HG03175 (cell line): ENCODE results near the gene SUGCT.

Experiments
- ATAC-seq: cut with Tn5 transposase; IDR thresholded peaks from one replicate; pipeline ENCODE4 v1.9.1; 2021; ENCODE audit warnings: mild to moderate bottlenecking, moderate library complexity; ENCODE audit not compliant: unreplicated experiment

SUGCT gene

GRCh38 chr7:40839881-40840280 lies 705.1 kb downstream of the SUGCT start:
- no peak for ATAC-seq

DNA sequence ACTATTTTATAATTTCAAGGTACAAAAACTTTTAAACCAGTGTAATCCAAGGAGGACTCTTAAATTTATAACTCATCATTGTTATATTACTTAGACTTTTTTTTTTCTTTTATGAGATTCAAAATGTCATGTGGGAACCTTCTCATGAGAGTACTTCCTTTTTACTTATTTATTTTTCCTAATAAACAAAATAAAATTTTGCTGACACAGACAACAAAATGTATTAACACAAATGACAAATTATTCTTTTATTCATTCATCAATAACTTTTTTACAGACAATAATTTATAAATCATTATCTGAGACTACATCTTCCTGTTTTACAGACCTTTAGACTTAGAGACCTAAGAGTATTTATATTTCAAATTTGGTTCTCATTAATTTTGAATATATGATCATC lies 706.2 kb downstream of the SUGCT start:
- ATAC-seq: no peak

GRCh38 chr7:40842641-40843040 lies 707.8 kb downstream of the SUGCT start:
- ATAC-seq: no peak

DNA sequence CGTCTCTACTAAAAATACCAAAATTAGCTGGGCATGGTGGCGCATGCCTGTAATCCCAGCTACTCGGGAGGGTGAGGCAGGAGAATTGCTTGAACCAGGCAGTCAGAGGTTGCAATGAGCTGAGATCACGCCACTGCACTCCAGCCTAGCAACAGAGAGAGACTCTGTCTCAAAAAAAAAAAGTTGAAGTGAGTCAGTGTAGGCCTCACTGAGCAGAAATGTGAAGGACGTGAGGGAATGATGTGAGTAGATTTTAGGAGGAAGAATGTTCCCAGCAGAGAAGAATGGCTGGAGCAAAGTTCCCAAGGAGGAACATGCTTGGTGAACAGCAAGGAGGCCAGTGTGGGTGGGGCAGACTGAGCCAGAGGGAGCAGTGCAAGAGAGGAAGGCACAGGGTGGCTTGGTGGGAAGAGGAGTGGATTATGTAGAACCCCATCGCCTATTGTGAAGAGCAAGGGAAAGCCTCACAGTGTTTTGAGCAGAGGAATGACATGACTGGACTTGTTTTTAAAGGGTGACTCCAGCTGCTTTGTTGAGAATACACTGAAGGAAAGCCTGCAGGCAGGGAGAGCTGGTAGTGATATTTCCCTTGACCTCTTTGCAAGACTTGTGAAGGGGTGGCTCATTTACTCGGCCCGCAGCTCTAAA lies 708.7 kb downstream of the SUGCT start:
- no peak for ATAC-seq

- no peak for ATAC-seq
These were observed 711.1 kb downstream of the SUGCT start for GRCh38 chr7:40845943-40846342.

GRCh38 chr7:40847921-40848320 lies 713.1 kb downstream of the SUGCT start:
- ATAC-seq: no peak

GRCh38 chr7:40848541-40849221 lies 713.9 kb downstream of the SUGCT start:
- ATAC-seq: no peak

- ATAC-seq: no peak
These were observed 715.2 kb downstream of the SUGCT start for GRCh38 chr7:40850017-40850416.

GRCh38 chr7:40851001-40851400 lies 716.2 kb downstream of the SUGCT start:
- ATAC-seq: no peak

DNA sequence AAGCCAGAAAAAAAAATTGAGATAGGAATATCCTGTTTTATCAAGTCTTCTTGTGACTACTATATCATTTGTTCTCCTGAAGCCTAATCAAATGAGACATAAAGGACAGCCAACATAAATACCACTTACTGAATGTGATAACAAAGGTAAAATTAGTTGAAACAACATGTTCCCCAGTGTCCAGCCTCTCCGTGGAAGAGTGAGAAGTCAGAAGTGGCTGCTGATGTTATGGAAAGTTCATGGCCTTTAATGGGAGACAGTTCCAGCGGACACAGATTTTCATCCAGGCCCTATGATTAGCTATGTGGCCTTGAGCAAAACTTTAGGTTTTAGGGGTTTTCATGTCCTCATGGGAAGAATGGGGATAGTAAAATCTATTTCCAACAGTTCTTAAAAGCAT lies 724.3 kb downstream of the SUGCT start:
- ATAC-seq: no peak

- no peak for ATAC-seq
These were observed 725.2 kb downstream of the SUGCT start for GRCh38 chr7:40859965-40860543.

- no peak for ATAC-seq
These were observed 730.8 kb downstream of the SUGCT start for GRCh38 chr7:40865441-40866233.

- ATAC-seq: no peak
These were observed 731.8 kb downstream of the SUGCT start for GRCh38 chr7:40866601-40867000.

GRCh38 chr7:40870108-40870507 lies 735.3 kb downstream of the SUGCT start:
- no peak for ATAC-seq

GRCh38 chr7:40873248-40873647 lies 738.4 kb downstream of the SUGCT start:
- ATAC-seq: no peak

DNA sequence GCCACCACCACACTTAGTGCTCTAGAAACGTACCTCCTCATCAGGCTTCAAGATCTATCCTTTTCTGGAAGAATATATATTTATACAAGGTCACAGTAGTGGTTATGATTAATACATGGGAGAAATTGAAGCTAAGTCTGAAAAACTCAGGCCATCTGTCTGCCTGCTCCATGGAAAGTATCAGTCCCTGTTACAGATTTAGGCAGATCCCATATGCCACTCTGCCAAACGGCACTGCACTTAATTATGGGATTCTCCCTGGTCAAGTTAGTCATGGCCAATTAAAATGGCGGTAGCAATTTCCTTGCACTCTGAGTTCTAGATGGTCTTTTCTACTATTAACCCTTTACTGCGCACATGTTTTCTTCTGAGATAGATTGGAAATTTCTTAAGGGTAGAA lies 740.0 kb downstream of the SUGCT start:
- ATAC-seq: no peak

DNA sequence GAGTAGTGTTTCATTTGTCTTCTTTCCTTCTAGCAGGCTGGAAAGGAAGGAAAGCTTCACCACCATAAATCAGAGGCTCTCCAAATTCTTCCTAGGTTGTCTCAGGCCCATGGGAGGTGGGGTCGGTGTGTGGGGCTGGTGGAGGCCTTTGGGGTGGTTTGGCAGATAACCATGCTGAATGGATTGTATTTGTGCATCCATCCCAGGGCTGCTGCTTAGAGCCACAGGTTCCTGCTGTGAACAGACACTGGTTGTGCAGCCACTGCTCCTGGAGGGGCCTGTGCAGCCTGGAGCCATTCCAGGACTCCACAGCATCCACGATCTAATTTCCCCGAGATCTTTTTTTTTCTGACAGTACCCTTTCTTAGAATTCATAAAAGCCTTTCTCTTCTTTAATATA lies 741.8 kb downstream of the SUGCT start:
- no peak for ATAC-seq

- no peak for ATAC-seq
These were observed 745.2 kb downstream of the SUGCT start for GRCh38 chr7:40879941-40880543.

DNA sequence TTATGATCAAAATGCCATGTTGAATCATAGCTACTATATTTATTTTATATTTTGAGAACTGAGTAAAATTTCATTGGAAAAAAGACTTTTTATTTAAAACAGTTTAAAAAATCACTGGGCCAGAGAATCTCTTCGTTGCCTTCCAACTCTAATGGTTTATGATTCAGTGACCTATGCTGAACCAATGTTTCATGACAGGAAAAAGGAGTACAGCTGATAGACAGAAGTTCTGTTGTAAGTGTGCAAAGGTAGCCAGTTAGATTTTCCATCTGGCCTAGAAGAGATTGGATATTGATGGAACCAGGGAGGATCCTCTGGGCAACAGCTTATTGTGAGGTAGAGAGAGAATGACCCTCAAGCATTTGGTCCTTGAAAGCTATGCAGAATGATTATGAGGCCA lies 745.8 kb downstream of the SUGCT start:
- ATAC-seq: no peak

DNA sequence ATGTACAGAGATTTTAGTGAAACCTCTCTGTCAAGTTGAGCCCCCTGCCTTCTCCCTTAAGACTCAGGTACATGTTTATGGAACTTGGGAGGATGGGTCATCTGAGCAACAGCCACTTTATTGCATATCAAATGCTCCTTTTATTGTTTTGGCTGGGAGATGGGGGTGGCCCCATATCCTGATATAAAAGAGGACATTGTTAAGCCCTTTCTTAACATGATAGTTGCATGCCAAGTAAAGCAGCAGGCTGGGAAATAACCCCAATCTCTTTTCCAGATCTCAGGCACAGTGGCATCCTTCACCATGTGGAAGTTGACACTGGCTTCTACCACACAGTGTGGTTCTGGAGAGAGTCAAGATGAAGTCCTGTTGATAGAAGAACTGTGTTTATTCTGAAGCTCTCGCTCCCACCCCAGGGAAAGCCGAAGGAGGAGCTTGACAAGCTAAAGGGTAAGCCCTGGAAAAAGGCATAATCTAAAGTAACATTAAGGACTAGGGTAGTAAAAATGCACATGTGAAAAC lies 746.7 kb downstream of the SUGCT start:
- ATAC-seq: no peak

GRCh38 chr7:40882071-40882658 lies 747.4 kb downstream of the SUGCT start:
- ATAC-seq: no peak
